HepG2 (cell line): ENCODE data around the gene MMUT. TPM values are rescaled to one million over a fixed set of nuclear protein-coding genes. Genes with fewer than 3 reads are reported as not detected.

ENCODE experiments used
- BRF2 ChIP-seq: sonication (generic); formaldehyde crosslinking; IDR thresholded peaks from 2 replicates; pipeline ENCODE4 v1.8.1; 2022; ENCODE audit warnings: mild to moderate bottlenecking, missing genetic modification reagents
- GZF1 ChIP-seq: sonication (generic); formaldehyde crosslinking; IDR thresholded peaks from 2 replicates; pipeline ENCODE4 v1.5.1; 2020; ENCODE audit warnings: mild to moderate bottlenecking, missing genetic modification reagents
- HOXA9 ChIP-seq: sonication (generic); formaldehyde crosslinking; IDR thresholded peaks from 2 replicates; pipeline ENCODE4 v1.8.1; 2022; ENCODE audit warnings: missing genetic modification reagents, mild to moderate bottlenecking, moderate library complexity, borderline replicate concordance
- NFIB ChIP-seq: sonication (generic); formaldehyde crosslinking; IDR thresholded peaks from 2 replicates; pipeline ENCODE4 v1.9.0; 2021; ENCODE audit warnings: missing genetic modification reagents, mild to moderate bottlenecking, borderline replicate concordance
- NFYB ChIP-seq: sonication (generic); formaldehyde crosslinking; IDR thresholded peaks from 2 replicates; pipeline ENCODE4 v1.4.0; 2020; ENCODE audit warnings: missing genetic modification reagents
- NR2F1 ChIP-seq, 2 experiments: fragments of 450-650 bp in 1 of 2; formaldehyde crosslinking in 1 of 2; IDR thresholded peaks; 2 replicates each; pipeline versions ENCODE4 v1.5.0 to v1.6.1; 2016 to 2020; ENCODE audit warnings: mild to moderate bottlenecking in 1 of 2, missing compliant biosample characterization in 1 of 2, missing genetic modification reagents in 1 of 2, moderate library complexity in 1 of 2
- PRDM4 ChIP-seq: sonication (generic); formaldehyde crosslinking; IDR thresholded peaks from 2 replicates; pipeline ENCODE4 v1.9.0; 2021; ENCODE audit warnings: missing genetic modification reagents, borderline replicate concordance
- RELA ChIP-seq: sonication (generic); formaldehyde crosslinking; IDR thresholded peaks from 2 replicates; pipeline ENCODE4 v1.4.0; 2020; ENCODE audit warnings: missing genetic modification reagents
- XRCC5 ChIP-seq: fragments of 200-400 bp; formaldehyde crosslinking; optimal IDR thresholded peaks from 2 replicates; pipeline ENCODE3; 2017; ENCODE audit warnings: mild to moderate bottlenecking, low read length
- ZBTB7B ChIP-seq: sonication (generic); formaldehyde crosslinking; IDR thresholded peaks from 2 replicates; pipeline ENCODE4 v1.4.0; 2020; ENCODE audit warnings: missing genetic modification reagents
- ZEB1 ChIP-seq: IDR thresholded peaks from 2 replicates; pipeline ENCODE4 v1.6.1; 2012; ENCODE audit warnings: mild to moderate bottlenecking, low read depth, inconsistent platforms; ENCODE audit not compliant: insufficient replicate concordance
- ZFP36 ChIP-seq: fragments of 150-350 bp; IDR thresholded peaks from 2 replicates; pipeline ENCODE4 v1.6.1; 2018; ENCODE audit warnings: borderline replicate concordance, low read length, low read depth; ENCODE audit not compliant: partially characterized antibody
- ZFP37 ChIP-seq: sonication (generic); formaldehyde crosslinking; IDR thresholded peaks from 2 replicates; pipeline ENCODE4 v1.4.0; 2020; ENCODE audit warnings: missing genetic modification reagents, borderline replicate concordance
- ZNF142 ChIP-seq: sonication (generic); formaldehyde crosslinking; IDR thresholded peaks from 2 replicates; pipeline ENCODE4 v1.4.0; 2020; ENCODE audit warnings: missing genetic modification reagents
- ZNF205 ChIP-seq: IDR thresholded peaks from 2 replicates; pipeline ENCODE4 v1.6.1; 2018; ENCODE audit warnings: missing biosample characterization, missing genetic modification reagents
- ZNF264 ChIP-seq: sonication (generic); formaldehyde crosslinking; IDR thresholded peaks from 2 replicates; pipeline ENCODE4 v1.4.0; 2020; ENCODE audit warnings: missing genetic modification reagents
- ZNF776 ChIP-seq: sonication (generic); formaldehyde crosslinking; IDR thresholded peaks from 2 replicates; pipeline ENCODE4 v1.4.0; 2020; ENCODE audit warnings: mild to moderate bottlenecking, missing genetic modification reagents
- ZXDC ChIP-seq: sonication (generic); formaldehyde crosslinking; IDR thresholded peaks from 2 replicates; pipeline ENCODE4 v1.5.0; 2020; ENCODE audit warnings: mild to moderate bottlenecking, missing genetic modification reagents
- polyA plus RNA-seq, 8 experiments: library from polyadenylated mRNA; depleted of rRNA in 3 of 8; stranded (reverse) in 7 of 8; unstranded in 1 of 8; fragments of >200 nt; fragmentation: Illumina TruSeq in 4 of 8; extraction: Trizol in 4 of 8; gene quantifications; 2 replicates each; pipeline versions ENCODE4 v1.2.1 to v1.2.3, GENCODE V29; 2011 to 2016; ENCODE audit warnings: low read depth in 4 of 8, missing spikeins in 1 of 8, mixed read lengths in 1 of 8; ENCODE audit not compliant: insufficient read depth in 1 of 8
- total RNA-seq, 5 experiments: library from RNA; depleted of rRNA; stranded (reverse); fragments of >200 nt; fragmentation: Illumina TruSeq; extraction: Trizol; gene quantifications; 2 replicates each; pipeline ENCODE4 v1.2.3, GENCODE V29; 2016; ENCODE audit warnings: low read depth in 1 of 5

Gene MMUT
- total and polyA plus RNA-seq, 2 of the 13 experiments (the other 11 are each of a cell fraction or from before 2014, with no cell fraction given): 16.1 to 20.5 TPM

- TF ChIP-seq ZXDC (CRISPR knock-in tag) (no peak), NR2F1 (CRISPR knock-in tag; IDR thresholded peaks at IDR 0.05) (no peak), GZF1 (no peak), ZEB1 (peak; percentile 17), RELA (CRISPR knock-in tag) (no peak), ZNF776 (CRISPR knock-in tag) (no peak), HOXA9 (no peak), PRDM4 (CRISPR knock-in tag) (no peak), XRCC5 (no peak), ZNF205 (no peak), ZNF142 (CRISPR knock-in tag) (no peak), ZFP37 (CRISPR knock-in tag) (no peak), NFIB (no peak), ZBTB7B (peak; percentile 46; the same call in 1 of the 2 replicates), NFYB (CRISPR knock-in tag) (no peak), ZFP36 (no peak), BRF2 (CRISPR knock-in tag) (no peak), ZNF264 (peak; percentile 71; the same call in 1 of the 2 replicates)
Measured at GRCh38 chr6:49506569-49507111, 43.6 kb upstream of the MMUT start (continued).
